EL (cell line): Measurements from ENCODE around the gene MOB3B.

ENCODE experiments used
- DNase-seq: peaks from one replicate; pipeline ENCODE4 v3.0.0-alpha.2; 2016

Gene MOB3B

GRCh38 chr9:27353474-27354229 lies 176.0 kb downstream of the MOB3B start:
- no peak for DNase-seq

- DNase-seq: no peak
These were observed 176.5 kb downstream of the MOB3B start for GRCh38 chr9:27353166-27353473.

- no peak for DNase-seq
These were observed 177.0 kb downstream of the MOB3B start for GRCh38 chr9:27352457-27353165.

GRCh38 chr9:27351438-27351837 lies 178.2 kb downstream of the MOB3B start:
- no peak for DNase-seq

- DNase-seq: no peak
These were observed 179.1 kb downstream of the MOB3B start for GRCh38 chr9:27350382-27350976.

GRCh38 chr9:27349698-27350080 lies 179.9 kb downstream of the MOB3B start:
- DNase-seq: no peak

GRCh38 chr9:27348785-27349697 lies 180.6 kb downstream of the MOB3B start:
- no peak for DNase-seq

- no peak for DNase-seq
These were observed 181.7 kb downstream of the MOB3B start for GRCh38 chr9:27347889-27348288.

- no peak for DNase-seq
These were observed 184.8 kb downstream of the MOB3B start for GRCh38 chr9:27344776-27345175.

GRCh38 chr9:27341545-27342294 lies 187.9 kb downstream of the MOB3B start:
- no peak for DNase-seq

GRCh38 chr9:27340961-27341511 lies 188.6 kb downstream of the MOB3B start:
- no peak for DNase-seq

GRCh38 chr9:27340285-27340674 lies 189.3 kb downstream of the MOB3B start:
- no peak for DNase-seq

GRCh38 chr9:27339661-27340284 lies 189.8 kb downstream of the MOB3B start:
- DNase-seq: no peak

GRCh38 chr9:27338527-27338903 lies 191.1 kb downstream of the MOB3B start:
- no peak for DNase-seq

- no peak for DNase-seq
These were observed 191.6 kb downstream of the MOB3B start for GRCh38 chr9:27337833-27338526.

GRCh38 chr9:27337236-27337635 lies 192.4 kb downstream of the MOB3B start:
- DNase-seq: no peak

GRCh38 chr9:27336829-27337228 lies 192.8 kb downstream of the MOB3B start:
- no peak for DNase-seq

- no peak for DNase-seq
These were observed 193.5 kb downstream of the MOB3B start for GRCh38 chr9:27336126-27336525.

GRCh38 chr9:27335075-27335474 lies 194.5 kb downstream of the MOB3B start:
- DNase-seq: no peak

GRCh38 chr9:27333241-27334052 lies 196.2 kb downstream of the MOB3B start:
- peak; percentile 70 for DNase-seq
